ENCODE measurements around the gene TIMM29.
"Not testable (repeated sequence)": the region's sequence is repeated elsewhere in the genome, so short reads cannot be mapped to it uniquely, and the experiment has no call there.

The TIMM29 gene

GRCh38 chr19:10913716-10914340 lies 14.8 kb upstream of the TIMM29 start:
- no peak for DNase-seq

- no peak for DNase-seq
Observed at GRCh38 chr19:10915130-10916091, 13.2 kb upstream of the TIMM29 start.

- DNase-seq: no peak
Observed at GRCh38 chr19:10916602-10917001, 12.0 kb upstream of the TIMM29 start.

- no peak for DNase-seq
Observed at GRCh38 chr19:10918359-10918758, 10.3 kb upstream of the TIMM29 start.

GRCh38 chr19:10919352-10920287 lies 9.0 kb upstream of the TIMM29 start:
- DNase-seq: no peak

- no peak for DNase-seq
Observed at GRCh38 chr19:10920288-10920655, 8.3 kb upstream of the TIMM29 start.

GRCh38 chr19:10920781-10921180 lies 7.8 kb upstream of the TIMM29 start:
- DNase-seq: no peak

GRCh38 chr19:10921199-10921909 lies 7.3 kb upstream of the TIMM29 start:
- DNase-seq: no peak

GRCh38 chr19:10921910-10922637 lies 6.5 kb upstream of the TIMM29 start:
- DNase-seq: no peak

GRCh38 chr19:10922638-10923014 lies 6.0 kb upstream of the TIMM29 start:
- no peak for DNase-seq

GRCh38 chr19:10923260-10924112 lies 5.1 kb upstream of the TIMM29 start:
- DNase-seq: no peak

- DNase-seq: no peak
Observed at GRCh38 chr19:10924597-10924996, 4.0 kb upstream of the TIMM29 start.

GRCh38 chr19:10927730-10928562 lies 665 bp upstream of the TIMM29 start:
- DNase-seq: peak; percentile 20

- DNase-seq: no peak
Observed at GRCh38 chr19:10929402-10929794, 787 bp downstream of the TIMM29 start.

GRCh38 chr19:10935371-10936059 lies 6.9 kb downstream of the TIMM29 start:
- DNase-seq: no peak

- DNase-seq: peak; percentile 47
Observed at GRCh38 chr19:10936661-10937084, 8.1 kb downstream of the TIMM29 start.

GRCh38 chr19:10941649-10942048 lies 13.0 kb downstream of the TIMM29 start:
- DNase-seq: not testable (repeated sequence)

GRCh38 chr19:10943412-10943811 lies 14.8 kb downstream of the TIMM29 start:
- DNase-seq: not testable (repeated sequence)

GRCh38 chr19:10945264-10945663 lies 16.7 kb downstream of the TIMM29 start:
- no peak for DNase-seq
